ENCODE data around the gene RSPH9. TPM values are rescaled to one million over a fixed set of nuclear protein-coding genes. Genes with fewer than 3 reads are reported as not detected.
"Not testable (repeated sequence)": the region's sequence is repeated elsewhere in the genome, so short reads cannot be mapped to it uniquely, and the experiment has no call there.

Gene RSPH9
- total and polyA plus RNA-seq, 2 experiments from 2014 or later: 0.10 to 0.39 TPM

GRCh38 chr6:43658161-43658560 is 13.3 kb downstream of the RSPH9 start:
- no peaks in the 10 kb centered on the region for H4K20me1 ChIP-seq (replicated peaks; ENCODE audit: insufficient read depth)
- Mint-ChIP-seq H3K9me3 (peaks cover 7% of the 10 kb centered on the region; the same call in 2 of the 3 replicates), H3K4me3 (no peak overlapping the region), H3K36me3 (ENCODE audit: low read depth) (peaks cover 4% of the 10 kb centered on the region; the same call in 2 of the 3 replicates), H3K27ac (no peak overlapping the region), H3K27me3 (ENCODE audit: insufficient read depth, low read depth, poor library complexity) (peaks cover 3% of the 10 kb centered on the region), H3K4me1 (peaks cover 5% of the 10 kb centered on the region; the same call in 2 of the 3 replicates)
- no peak overlapping the region for H3K4me3 ChIP-seq
- H3F3A ChIP-seq (replicated peaks; ENCODE audit: low read depth): no peaks in the 10 kb centered on the region
- no peak overlapping the region for H2AFZ ChIP-seq
- ATAC-seq (no peak), DNase-seq (ENCODE audit: low spot score) (no peak)
- H3K27ac ChIP-seq (ENCODE audit: low read depth): no peak overlapping the region
- H3K9me2 ChIP-seq (ENCODE audit: insufficient read depth): peaks cover 5% of the 10 kb centered on the region
- no peaks in the 10 kb centered on the region for H3K79me2 ChIP-seq (replicated peaks; ENCODE audit: insufficient read depth)
- no peak overlapping the region for H3K4me2 ChIP-seq
- TF ChIP-seq EZH2phosphoT487 (IDR thresholded peaks at IDR 0.05; ENCODE audit: unreplicated experiment) (no peak), CREB1 (CRISPR knock-in tag; IDR thresholded peaks at IDR 0.05; ENCODE audit: low read depth) (no peak), ZNF114 (CRISPR knock-in tag; IDR thresholded peaks at IDR 0.05) (no peak), ZNF331 (CRISPR knock-in tag; IDR thresholded peaks at IDR 0.05; ENCODE audit: low read depth) (no peak), ETS1 (IDR thresholded peaks at IDR 0.05) (no peak), REST (IDR thresholded peaks at IDR 0.05; ENCODE audit: unreplicated experiment) (no peak), NANOG (IDR thresholded peaks at IDR 0.05; ENCODE audit: borderline replicate concordance) (no peak), ZNF462 (CRISPR knock-in tag; IDR thresholded peaks at IDR 0.05) (no peak), STAT1 (IDR thresholded peaks at IDR 0.05; ENCODE audit: unreplicated experiment) (no peak)
- H3K36me3 ChIP-seq (ENCODE audit: insufficient read depth): no peaks in the 10 kb centered on the region
- H3K4me1 ChIP-seq (ENCODE audit: insufficient read depth): peaks cover 8% of the 10 kb centered on the region
- no peaks in the 10 kb centered on the region for H3K27me3 ChIP-seq (ENCODE audit: insufficient read depth)

GRCh38 chr6:43662948-43663347 is 18.1 kb downstream of the RSPH9 start:
- H3K79me2 ChIP-seq (replicated peaks; ENCODE audit: insufficient read depth); H3K4me3 ChIP-seq; H3K27me3 ChIP-seq (ENCODE audit: insufficient read depth); H3K36me3 Mint-ChIP-seq (ENCODE audit: low read depth); H3K4me2 ChIP-seq; H3K4me1 ChIP-seq (ENCODE audit: insufficient read depth); H3K9me3 Mint-ChIP-seq; H3K9me2 ChIP-seq (ENCODE audit: insufficient read depth); H4K20me1 ChIP-seq (replicated peaks; ENCODE audit: insufficient read depth); H3K4me3 Mint-ChIP-seq; H3K27ac ChIP-seq (ENCODE audit: low read depth); H3K4me1 Mint-ChIP-seq; H3K27ac Mint-ChIP-seq; ATAC-seq; DNase-seq (ENCODE audit: low spot score); H3K36me3 ChIP-seq (ENCODE audit: insufficient read depth); H3F3A ChIP-seq (replicated peaks; ENCODE audit: low read depth); H2AFZ ChIP-seq: not testable (repeated sequence)
- peaks cover 15% of the 10 kb centered on the region for H3K27me3 Mint-ChIP-seq (ENCODE audit: insufficient read depth, low read depth, poor library complexity)

Data from GM23338 (cell line).